ENCODE data around the gene FYN.

Gene FYN

DNA sequence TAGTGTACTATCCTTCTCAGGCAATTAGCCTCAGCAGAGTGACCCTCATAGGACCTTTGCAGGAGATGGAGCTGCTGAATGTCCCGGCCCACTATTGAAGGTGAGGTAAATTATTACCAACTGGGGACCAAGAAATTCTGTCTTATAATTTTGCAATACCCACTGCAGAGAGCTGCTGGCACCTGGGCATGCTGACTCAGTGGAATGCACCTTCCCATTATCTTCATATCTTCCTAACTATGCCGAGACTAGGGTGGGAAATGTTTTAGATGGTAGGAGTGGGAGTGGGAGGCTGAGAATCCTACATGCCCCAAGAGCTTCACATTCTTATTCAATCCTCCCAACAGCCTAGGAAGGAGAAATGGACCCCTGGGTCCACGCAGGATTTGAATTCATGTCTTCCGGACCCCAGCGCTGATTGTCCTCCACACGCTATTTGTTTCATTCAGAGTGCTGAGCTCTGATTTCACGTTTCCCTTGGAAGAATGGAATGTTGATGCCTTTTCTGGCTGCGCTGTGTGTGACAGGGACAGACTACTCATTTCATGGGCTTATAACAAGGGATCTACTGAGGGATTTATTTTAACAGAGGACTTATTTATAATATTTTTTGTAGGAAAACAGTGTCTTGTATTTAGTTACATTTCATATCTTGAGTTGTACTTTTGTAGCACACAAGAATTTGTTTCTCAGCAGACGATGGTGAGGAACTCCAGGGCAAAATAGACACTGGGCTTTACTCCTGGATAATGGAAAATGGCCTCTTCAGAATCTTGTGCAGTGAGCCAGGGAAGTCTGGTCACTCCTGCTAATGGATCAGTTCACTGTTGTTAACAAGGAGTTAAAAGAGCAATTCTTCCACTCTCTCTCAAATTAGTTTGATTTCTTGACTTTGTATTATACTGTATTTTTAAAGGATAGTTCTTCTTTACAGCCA lies 66.4 kb downstream of the FYN start:
- in situ Hi-C loops (cut with MboI; ENCODE audit: low pct_unique_long_range_greater_than_20kb, low sequenced_read_pairs, unreplicated experiment) = no loop called here
- TF ChIP-seq, protein P1, sequence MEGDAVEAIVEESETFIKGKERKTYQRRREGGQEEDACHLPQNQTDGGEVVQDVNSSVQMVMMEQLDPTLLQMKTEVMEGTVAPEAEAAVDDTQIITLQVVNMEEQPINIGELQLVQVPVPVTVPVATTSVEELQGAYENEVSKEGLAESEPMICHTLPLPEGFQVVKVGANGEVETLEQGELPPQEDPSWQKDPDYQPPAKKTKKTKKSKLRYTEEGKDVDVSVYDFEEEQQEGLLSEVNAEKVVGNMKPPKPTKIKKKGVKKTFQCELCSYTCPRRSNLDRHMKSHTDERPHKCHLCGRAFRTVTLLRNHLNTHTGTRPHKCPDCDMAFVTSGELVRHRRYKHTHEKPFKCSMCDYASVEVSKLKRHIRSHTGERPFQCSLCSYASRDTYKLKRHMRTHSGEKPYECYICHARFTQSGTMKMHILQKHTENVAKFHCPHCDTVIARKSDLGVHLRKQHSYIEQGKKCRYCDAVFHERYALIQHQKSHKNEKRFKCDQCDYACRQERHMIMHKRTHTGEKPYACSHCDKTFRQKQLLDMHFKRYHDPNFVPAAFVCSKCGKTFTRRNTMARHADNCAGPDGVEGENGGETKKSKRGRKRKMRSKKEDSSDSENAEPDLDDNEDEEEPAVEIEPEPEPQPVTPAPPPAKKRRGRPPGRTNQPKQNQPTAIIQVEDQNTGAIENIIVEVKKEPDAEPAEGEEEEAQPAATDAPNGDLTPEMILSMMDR (IDR thresholded peaks at IDR 0.05; ENCODE audit: extremely low read depth, insufficient read depth, missing control alignments) = no peak

DNA sequence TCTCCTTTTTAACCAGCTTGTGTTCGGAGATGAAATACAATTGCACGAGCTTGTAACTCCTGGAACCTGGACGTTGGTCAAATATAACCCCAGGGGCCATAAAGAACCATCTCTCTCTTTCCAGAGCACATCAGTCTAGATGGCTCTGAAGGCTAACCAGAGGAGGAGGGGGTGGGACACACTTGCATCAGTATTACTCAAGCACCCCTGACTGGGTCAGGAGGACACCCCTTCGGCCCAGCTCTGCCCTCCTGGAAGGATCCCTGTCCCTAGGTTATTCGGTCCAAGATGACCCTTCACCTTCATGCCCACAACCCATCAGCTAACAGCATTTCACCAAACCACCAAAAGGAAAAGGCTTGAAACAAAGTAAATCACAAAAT lies 67.1 kb downstream of the FYN start:
- in situ Hi-C loops (cut with MboI; ENCODE audit: low pct_unique_long_range_greater_than_20kb, low sequenced_read_pairs, unreplicated experiment) = no loop called here

More for the DNA sequence above, 66.4 kb downstream of the FYN start:
- DNase-seq (ENCODE audit: low spot score) = no peak

DNA sequence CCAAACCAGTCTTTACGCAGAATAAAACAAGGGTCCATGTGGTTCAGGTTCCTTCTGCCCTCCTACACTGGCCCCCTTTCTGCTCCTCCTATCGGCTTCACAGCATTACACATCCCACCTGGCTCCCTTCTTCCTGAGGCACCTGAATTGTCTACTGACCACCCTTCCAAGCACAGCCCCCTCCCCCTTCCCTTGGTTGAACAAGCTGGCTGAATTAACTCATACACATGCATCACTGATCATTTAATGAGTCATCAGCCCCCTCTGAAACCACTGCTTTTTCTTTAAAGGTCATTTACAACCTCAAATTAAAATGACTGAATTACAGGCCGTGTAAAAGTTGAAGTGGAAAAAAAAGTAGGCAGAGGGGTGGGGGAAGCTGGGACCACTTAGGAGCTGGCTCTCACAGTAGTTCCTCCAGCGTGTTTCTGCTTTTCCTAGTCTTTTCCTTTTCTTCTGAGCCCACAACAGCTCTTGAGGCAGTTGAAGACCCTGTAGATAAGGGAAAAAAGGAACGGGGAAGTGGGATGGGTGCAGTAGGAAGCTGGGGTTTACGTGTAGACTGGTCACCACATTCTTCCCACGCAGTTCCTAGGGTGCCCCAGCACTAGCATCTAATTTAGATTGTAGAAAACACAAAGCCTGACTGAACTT lies 67.6 kb downstream of the FYN start:
- TF ChIP-seq, protein P1 (IDR thresholded peaks at IDR 0.05; ENCODE audit: extremely low read depth, insufficient read depth, missing control alignments) = no peak
- DNase-seq (ENCODE audit: low spot score) = peak; percentile 37
- in situ Hi-C loops (cut with MboI; ENCODE audit: low pct_unique_long_range_greater_than_20kb, low sequenced_read_pairs, unreplicated experiment) = no loop called here

More for the DNA sequence above, 67.1 kb downstream of the FYN start:
- DNase-seq (ENCODE audit: low spot score) = no peak
- TF ChIP-seq, protein P1 (IDR thresholded peaks at IDR 0.05; ENCODE audit: extremely low read depth, insufficient read depth, missing control alignments) = no peak

DNA sequence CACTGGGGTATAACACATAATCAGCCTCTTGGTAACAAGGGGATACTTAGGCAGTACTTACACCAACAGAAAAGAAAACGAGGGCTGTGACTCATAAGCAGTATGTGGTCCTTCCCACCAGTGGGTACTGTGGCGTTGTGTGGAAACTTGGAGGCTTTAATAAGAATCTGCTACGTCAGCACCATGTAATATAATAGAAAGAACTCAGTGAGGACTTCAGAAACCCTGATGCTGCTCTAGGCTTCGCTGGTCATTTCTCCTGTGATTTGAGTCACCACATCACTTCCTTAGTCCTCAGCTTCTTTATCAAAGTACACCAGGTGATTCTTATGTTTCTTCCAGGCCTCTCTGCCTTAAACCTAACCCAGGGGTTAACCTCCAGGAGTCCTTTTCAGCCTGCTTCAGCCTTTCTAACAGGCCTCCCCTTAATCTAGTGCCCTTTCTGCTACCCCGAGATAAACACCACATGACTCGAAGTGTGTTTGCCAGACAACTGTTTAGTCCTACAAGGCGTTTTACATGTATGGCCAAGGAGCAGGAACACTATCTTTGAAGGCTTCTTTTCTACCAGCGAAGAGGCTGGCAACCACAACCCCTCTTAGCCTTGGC lies 68.5 kb downstream of the FYN start:
- in situ Hi-C loops (cut with MboI; ENCODE audit: low pct_unique_long_range_greater_than_20kb, low sequenced_read_pairs, unreplicated experiment) = no loop called here
- TF ChIP-seq, protein P1 (IDR thresholded peaks at IDR 0.05; ENCODE audit: extremely low read depth, insufficient read depth, missing control alignments) = peak; percentile 4
- DNase-seq (ENCODE audit: low spot score) = peak; percentile 28

DNA sequence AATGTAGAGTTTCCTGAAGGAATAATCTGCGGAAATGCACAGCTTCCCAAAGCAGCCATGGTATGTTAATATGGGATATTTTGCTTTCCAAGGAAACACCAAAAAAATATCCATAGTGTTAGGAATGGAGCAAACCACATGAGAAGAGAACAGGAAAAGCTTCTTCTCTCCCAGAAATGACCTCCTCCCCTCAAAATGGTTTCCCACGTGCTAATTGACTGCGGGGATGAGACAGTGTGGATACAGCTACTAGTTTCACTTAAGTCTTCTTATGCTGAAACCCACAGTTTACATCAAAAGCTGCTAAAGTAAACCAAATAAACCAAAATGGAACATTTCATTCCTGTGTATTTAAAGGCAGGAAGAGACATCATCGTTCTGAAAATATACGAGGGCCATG lies 69.4 kb downstream of the FYN start:
- TF ChIP-seq, protein P1 (IDR thresholded peaks at IDR 0.05; ENCODE audit: extremely low read depth, insufficient read depth, missing control alignments) = no peak
- in situ Hi-C loops (cut with MboI; ENCODE audit: low pct_unique_long_range_greater_than_20kb, low sequenced_read_pairs, unreplicated experiment) = no loop called here
- no peak for DNase-seq (ENCODE audit: low spot score)

DNA sequence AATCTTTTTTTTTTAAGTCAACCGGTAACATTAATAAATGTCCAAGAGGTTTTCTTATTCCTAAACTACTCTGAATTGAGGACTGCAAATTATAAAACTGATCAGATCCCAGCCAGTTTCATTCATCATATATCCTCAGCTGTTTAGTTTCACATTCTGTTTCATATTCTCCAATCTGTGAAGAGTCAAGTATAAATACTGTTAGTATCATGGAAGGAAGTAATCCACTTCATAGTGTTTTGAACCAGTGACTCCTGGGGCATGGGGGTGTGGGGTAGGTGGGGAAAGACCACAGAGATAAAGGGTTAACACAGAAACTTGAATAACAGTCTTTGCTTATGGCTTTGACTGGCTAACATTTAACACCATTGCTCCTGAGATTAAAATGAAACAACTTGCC lies 69.9 kb downstream of the FYN start:
- in situ Hi-C loops (cut with MboI; ENCODE audit: low pct_unique_long_range_greater_than_20kb, low sequenced_read_pairs, unreplicated experiment) = no loop called here
- no peak for DNase-seq (ENCODE audit: low spot score)
- TF ChIP-seq, protein P1 (IDR thresholded peaks at IDR 0.05; ENCODE audit: extremely low read depth, insufficient read depth, missing control alignments) = no peak
